GM23338 (cell line): Measurements from ENCODE around the gene CLIP1.

Experiments used
- CREB1 ChIP-seq: fragments of 250-450 bp; sonication (Bioruptor Pico); IDR thresholded peaks from 2 replicates; pipeline ENCODE4 v1.5.0; 2020; ENCODE audit warnings: low read depth, mild to moderate bottlenecking, moderate library complexity
- EZH2 ChIP-seq: fragments of 200-600 bp; sonication (generic); IDR thresholded peaks from one replicate; pipeline ENCODE4 v1.8.0; 2017; ENCODE audit warnings: antibody characterized with exemption, mild to moderate bottlenecking, low read depth; ENCODE audit not compliant: unreplicated experiment
- EZH2phosphoT487 ChIP-seq: fragments of 200-600 bp; sonication (generic); IDR thresholded peaks from one replicate; pipeline ENCODE4 v1.8.1; 2018; ENCODE audit warnings: antibody characterized with exemption; ENCODE audit not compliant: unreplicated experiment
- JUNB ChIP-seq: IDR thresholded peaks from one replicate; pipeline ENCODE4 v1.6.1; 2016; ENCODE audit warnings: antibody characterized with exemption; ENCODE audit not compliant: unreplicated experiment
- NANOG ChIP-seq: IDR thresholded peaks from 2 replicates; pipeline ENCODE4 v1.6.1; 2016; ENCODE audit warnings: antibody characterized with exemption, borderline replicate concordance
- POLR2AphosphoS5 ChIP-seq: IDR thresholded peaks from 2 replicates; pipeline ENCODE4 v1.6.1; 2016; ENCODE audit warnings: antibody characterized with exemption, low read depth
- STAT1 ChIP-seq: IDR thresholded peaks from one replicate; pipeline ENCODE4 v1.6.1; 2016; ENCODE audit warnings: antibody characterized with exemption; ENCODE audit not compliant: unreplicated experiment
- ZNF114 ChIP-seq: fragments of 250-450 bp; sonication (Bioruptor Pico); IDR thresholded peaks from 2 replicates; pipeline ENCODE4 v1.5.0; 2020; ENCODE audit warnings: mild to moderate bottlenecking, moderate library complexity
- ZNF331 ChIP-seq: fragments of 250-450 bp; sonication (Bioruptor Pico); IDR thresholded peaks from 2 replicates; pipeline ENCODE4 v1.5.0; 2020; ENCODE audit warnings: low read depth, mild to moderate bottlenecking, moderate library complexity
- TF ChIP-seq, protein P1 (sequence below), 2 experiments: fragments of 200-600 bp in 1 of 2; sonication (generic) in 1 of 2; conservative IDR thresholded peaks; 2 replicates each; pipeline versions ENCODE4 v1.5.1 to v1.6.1; 2016 to 2017; ENCODE audit warnings: antibody characterized with exemption in 2 of 2, low read depth in 2 of 2, mild to moderate bottlenecking in 2 of 2, moderate library complexity in 1 of 2
- TF ChIP-seq, protein P2 (sequence below): IDR thresholded peaks from one replicate; pipeline ENCODE4 v1.6.1; 2018; ENCODE audit warnings: antibody characterized with exemption; ENCODE audit not compliant: unreplicated experiment
- TF ChIP-seq, protein P3 (sequence below): IDR thresholded peaks from 2 replicates; pipeline ENCODE4 v1.6.1; 2016; ENCODE audit warnings: antibody characterized with exemption
- TF ChIP-seq, protein P4 (sequence below): fragments of 250-450 bp; sonication (Bioruptor Pico); IDR thresholded peaks from 2 replicates; pipeline ENCODE4 v1.5.0; 2020; ENCODE audit warnings: mild to moderate bottlenecking, moderate library complexity

DNA sequence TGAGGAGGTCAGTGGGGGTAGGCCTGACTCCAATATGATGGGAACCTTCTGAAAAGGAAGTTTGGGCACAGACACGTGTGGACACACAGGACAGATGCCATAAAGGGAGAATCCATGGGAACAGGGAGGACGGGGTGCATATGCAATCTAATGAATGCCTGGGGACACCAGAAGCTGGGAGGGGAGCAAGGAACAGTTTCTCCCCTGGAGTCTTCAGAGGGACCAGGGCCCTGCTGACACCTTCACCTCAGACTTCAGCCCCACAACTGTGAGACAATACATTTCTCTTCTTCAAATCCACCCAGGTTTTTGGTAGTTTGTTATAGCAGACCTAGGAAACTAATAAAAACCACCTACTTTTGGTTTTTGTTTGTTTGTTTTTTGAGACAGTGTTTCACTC lies 35.2 kb upstream of the CLIP1 start:
- TF ChIP-seq, protein P1, sequence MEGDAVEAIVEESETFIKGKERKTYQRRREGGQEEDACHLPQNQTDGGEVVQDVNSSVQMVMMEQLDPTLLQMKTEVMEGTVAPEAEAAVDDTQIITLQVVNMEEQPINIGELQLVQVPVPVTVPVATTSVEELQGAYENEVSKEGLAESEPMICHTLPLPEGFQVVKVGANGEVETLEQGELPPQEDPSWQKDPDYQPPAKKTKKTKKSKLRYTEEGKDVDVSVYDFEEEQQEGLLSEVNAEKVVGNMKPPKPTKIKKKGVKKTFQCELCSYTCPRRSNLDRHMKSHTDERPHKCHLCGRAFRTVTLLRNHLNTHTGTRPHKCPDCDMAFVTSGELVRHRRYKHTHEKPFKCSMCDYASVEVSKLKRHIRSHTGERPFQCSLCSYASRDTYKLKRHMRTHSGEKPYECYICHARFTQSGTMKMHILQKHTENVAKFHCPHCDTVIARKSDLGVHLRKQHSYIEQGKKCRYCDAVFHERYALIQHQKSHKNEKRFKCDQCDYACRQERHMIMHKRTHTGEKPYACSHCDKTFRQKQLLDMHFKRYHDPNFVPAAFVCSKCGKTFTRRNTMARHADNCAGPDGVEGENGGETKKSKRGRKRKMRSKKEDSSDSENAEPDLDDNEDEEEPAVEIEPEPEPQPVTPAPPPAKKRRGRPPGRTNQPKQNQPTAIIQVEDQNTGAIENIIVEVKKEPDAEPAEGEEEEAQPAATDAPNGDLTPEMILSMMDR (conservative IDR thresholded peaks at IDR 0.05; ENCODE audit: low read depth in 2 of 2): no peak
- TF ChIP-seq EZH2phosphoT487 (no peak), POLR2AphosphoS5 (no peak), ZNF331 (CRISPR knock-in tag) (no peak), STAT1 (no peak), EZH2 (no peak), CREB1 (CRISPR knock-in tag) (no peak), JUNB (no peak), NANOG (no peak), ZNF114 (CRISPR knock-in tag) (no peak)
- TF ChIP-seq, protein P2, sequence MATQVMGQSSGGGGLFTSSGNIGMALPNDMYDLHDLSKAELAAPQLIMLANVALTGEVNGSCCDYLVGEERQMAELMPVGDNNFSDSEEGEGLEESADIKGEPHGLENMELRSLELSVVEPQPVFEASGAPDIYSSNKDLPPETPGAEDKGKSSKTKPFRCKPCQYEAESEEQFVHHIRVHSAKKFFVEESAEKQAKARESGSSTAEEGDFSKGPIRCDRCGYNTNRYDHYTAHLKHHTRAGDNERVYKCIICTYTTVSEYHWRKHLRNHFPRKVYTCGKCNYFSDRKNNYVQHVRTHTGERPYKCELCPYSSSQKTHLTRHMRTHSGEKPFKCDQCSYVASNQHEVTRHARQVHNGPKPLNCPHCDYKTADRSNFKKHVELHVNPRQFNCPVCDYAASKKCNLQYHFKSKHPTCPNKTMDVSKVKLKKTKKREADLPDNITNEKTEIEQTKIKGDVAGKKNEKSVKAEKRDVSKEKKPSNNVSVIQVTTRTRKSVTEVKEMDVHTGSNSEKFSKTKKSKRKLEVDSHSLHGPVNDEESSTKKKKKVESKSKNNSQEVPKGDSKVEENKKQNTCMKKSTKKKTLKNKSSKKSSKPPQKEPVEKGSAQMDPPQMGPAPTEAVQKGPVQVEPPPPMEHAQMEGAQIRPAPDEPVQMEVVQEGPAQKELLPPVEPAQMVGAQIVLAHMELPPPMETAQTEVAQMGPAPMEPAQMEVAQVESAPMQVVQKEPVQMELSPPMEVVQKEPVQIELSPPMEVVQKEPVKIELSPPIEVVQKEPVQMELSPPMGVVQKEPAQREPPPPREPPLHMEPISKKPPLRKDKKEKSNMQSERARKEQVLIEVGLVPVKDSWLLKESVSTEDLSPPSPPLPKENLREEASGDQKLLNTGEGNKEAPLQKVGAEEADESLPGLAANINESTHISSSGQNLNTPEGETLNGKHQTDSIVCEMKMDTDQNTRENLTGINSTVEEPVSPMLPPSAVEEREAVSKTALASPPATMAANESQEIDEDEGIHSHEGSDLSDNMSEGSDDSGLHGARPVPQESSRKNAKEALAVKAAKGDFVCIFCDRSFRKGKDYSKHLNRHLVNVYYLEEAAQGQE: no peak
- TF ChIP-seq, protein P3, sequence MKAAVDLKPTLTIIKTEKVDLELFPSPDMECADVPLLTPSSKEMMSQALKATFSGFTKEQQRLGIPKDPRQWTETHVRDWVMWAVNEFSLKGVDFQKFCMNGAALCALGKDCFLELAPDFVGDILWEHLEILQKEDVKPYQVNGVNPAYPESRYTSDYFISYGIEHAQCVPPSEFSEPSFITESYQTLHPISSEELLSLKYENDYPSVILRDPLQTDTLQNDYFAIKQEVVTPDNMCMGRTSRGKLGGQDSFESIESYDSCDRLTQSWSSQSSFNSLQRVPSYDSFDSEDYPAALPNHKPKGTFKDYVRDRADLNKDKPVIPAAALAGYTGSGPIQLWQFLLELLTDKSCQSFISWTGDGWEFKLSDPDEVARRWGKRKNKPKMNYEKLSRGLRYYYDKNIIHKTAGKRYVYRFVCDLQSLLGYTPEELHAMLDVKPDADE: no peak
- TF ChIP-seq, protein P4, sequence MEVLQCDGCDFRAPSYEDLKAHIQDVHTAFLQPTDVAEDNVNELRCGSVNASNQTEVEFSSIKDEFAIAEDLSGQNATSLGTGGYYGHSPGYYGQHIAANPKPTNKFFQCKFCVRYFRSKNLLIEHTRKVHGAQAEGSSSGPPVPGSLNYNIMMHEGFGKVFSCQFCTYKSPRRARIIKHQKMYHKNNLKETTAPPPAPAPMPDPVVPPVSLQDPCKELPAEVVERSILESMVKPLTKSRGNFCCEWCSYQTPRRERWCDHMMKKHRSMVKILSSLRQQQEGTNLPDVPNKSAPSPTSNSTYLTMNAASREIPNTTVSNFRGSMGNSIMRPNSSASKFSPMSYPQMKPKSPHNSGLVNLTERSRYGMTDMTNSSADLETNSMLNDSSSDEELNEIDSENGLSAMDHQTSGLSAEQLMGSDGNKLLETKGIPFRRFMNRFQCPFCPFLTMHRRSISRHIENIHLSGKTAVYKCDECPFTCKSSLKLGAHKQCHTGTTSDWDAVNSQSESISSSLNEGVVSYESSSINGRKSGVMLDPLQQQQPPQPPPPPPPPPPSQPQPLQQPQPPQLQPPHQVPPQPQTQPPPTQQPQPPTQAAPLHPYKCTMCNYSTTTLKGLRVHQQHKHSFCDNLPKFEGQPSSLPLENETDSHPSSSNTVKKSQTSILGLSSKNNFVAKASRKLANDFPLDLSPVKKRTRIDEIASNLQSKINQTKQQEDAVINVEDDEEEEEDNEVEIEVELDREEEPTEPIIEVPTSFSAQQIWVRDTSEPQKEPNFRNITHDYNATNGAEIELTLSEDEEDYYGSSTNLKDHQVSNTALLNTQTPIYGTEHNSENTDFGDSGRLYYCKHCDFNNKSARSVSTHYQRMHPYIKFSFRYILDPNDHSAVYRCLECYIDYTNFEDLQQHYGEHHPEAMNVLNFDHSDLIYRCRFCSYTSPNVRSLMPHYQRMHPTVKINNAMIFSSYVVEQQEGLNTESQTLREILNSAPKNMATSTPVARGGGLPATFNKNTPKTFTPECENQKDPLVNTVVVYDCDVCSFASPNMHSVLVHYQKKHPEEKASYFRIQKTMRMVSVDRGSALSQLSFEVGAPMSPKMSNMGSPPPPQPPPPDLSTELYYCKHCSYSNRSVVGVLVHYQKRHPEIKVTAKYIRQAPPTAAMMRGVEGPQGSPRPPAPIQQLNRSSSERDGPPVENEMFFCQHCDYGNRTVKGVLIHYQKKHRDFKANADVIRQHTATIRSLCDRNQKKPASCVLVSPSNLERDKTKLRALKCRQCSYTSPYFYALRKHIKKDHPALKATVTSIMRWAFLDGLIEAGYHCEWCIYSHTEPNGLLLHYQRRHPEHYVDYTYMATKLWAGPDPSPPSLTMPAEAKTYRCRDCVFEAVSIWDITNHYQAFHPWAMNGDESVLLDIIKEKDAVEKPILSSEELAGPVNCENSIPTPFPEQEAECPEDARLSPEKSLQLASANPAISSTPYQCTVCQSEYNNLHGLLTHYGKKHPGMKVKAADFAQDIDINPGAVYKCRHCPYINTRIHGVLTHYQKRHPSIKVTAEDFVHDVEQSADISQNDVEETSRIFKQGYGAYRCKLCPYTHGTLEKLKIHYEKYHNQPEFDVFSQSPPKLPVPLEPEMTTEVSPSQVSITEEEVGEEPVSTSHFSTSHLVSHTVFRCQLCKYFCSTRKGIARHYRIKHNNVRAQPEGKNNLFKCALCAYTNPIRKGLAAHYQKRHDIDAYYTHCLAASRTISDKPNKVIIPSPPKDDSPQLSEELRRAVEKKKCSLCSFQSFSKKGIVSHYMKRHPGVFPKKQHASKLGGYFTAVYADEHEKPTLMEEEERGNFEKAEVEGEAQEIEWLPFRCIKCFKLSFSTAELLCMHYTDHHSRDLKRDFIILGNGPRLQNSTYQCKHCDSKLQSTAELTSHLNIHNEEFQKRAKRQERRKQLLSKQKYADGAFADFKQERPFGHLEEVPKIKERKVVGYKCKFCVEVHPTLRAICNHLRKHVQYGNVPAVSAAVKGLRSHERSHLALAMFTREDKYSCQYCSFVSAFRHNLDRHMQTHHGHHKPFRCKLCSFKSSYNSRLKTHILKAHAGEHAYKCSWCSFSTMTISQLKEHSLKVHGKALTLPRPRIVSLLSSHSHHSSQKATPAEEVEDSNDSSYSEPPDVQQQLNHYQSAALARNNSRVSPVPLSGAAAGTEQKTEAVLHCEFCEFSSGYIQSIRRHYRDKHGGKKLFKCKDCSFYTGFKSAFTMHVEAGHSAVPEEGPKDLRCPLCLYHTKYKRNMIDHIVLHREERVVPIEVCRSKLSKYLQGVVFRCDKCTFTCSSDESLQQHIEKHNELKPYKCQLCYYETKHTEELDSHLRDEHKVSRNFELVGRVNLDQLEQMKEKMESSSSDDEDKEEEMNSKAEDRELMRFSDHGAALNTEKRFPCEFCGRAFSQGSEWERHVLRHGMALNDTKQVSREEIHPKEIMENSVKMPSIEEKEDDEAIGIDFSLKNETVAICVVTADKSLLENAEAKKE: no peak
